Neural cell (in vitro differentiated cells): Measurements from ENCODE around the gene CCDC60. TPM values are rescaled to one million over a fixed set of nuclear protein-coding genes. Genes with fewer than 3 reads are reported as not detected.

Experiments
- H2AFZ ChIP-seq: fragments of 200-600, 300-800 bp; sonication (generic), shearing (Covaris generic); 2 replicates; pipeline ENCODE4 v1.6.0; 2014; ENCODE audit warnings: low read depth, mild to moderate bottlenecking, antibody characterized with exemption, low read length, moderate library complexity
- H3F3A ChIP-seq: fragments of 200-600 bp; shearing (Covaris generic); 2 replicates; pipeline ENCODE4 v1.6.1; 2016; ENCODE audit warnings: mild to moderate bottlenecking, moderate library complexity, mixed read lengths, antibody characterized with exemption, low read length; ENCODE audit not compliant: insufficient read depth, poor library complexity, severe bottlenecking
- H3K27ac ChIP-seq: fragments of 200-600, 300-800 bp; sonication (generic), shearing (Covaris generic); 2 replicates; pipeline ENCODE4 v1.5.1; 2014; ENCODE audit warnings: mild to moderate bottlenecking, low read length, moderate library complexity
- H3K27me3 ChIP-seq: fragments of 300-800, 200-600 bp; sonication (generic), shearing (Covaris generic); 2 replicates; pipeline ENCODE4 v1.6.0; 2014; ENCODE audit warnings: mild to moderate bottlenecking, low read depth, low read length, moderate library complexity; ENCODE audit not compliant: insufficient read depth
- H3K36me3 ChIP-seq: fragments of 300-800, 200-600 bp; sonication (generic), shearing (Covaris generic); 2 replicates; pipeline ENCODE4 v1.5.1; 2014; ENCODE audit warnings: mild to moderate bottlenecking, antibody characterized with exemption, low read length, moderate library complexity; ENCODE audit not compliant: insufficient read depth
- H3K4me2 ChIP-seq: fragments of 300-800, 200-600 bp; sonication (generic), shearing (Covaris generic); 2 replicates; pipeline ENCODE4 v1.6.0; 2014; ENCODE audit warnings: mild to moderate bottlenecking, low read length
- H3K4me3 ChIP-seq: fragments of 300-800, 200-600 bp; sonication (generic), shearing (Covaris generic); 2 replicates; pipeline ENCODE4 v1.5.1; 2014; ENCODE audit warnings: mild to moderate bottlenecking, low read length, moderate library complexity
- H3K79me2 ChIP-seq: fragments of 200-600 bp; shearing (Covaris generic); replicated peaks from 2 replicates; pipeline ENCODE4 v1.6.0; 2014; ENCODE audit warnings: mild to moderate bottlenecking, low read length, moderate library complexity; ENCODE audit not compliant: insufficient read depth
- H3K9ac ChIP-seq: fragments of 300-800, 200-600 bp; sonication (generic), shearing (Covaris generic); 2 replicates; pipeline ENCODE4 v1.6.1; 2016; ENCODE audit warnings: mild to moderate bottlenecking, low read length, mixed read lengths
- H3K9me2 ChIP-seq: fragments of 200-600 bp; shearing (Covaris generic); 2 replicates; pipeline ENCODE4 v1.6.1; 2016; ENCODE audit warnings: mild to moderate bottlenecking, low read length, mixed read lengths; ENCODE audit not compliant: insufficient read depth
- H3K9me3 ChIP-seq: fragments of 200-600, 300-800 bp; sonication (generic), shearing (Covaris generic); 2 replicates; pipeline ENCODE4 v1.6.1; 2016; ENCODE audit warnings: mild to moderate bottlenecking, mixed run types, low read length, moderate library complexity, mixed read lengths
- H4K20me1 ChIP-seq: fragments of 200-600 bp; shearing (Covaris generic); 2 replicates; pipeline ENCODE4 v1.6.1; 2016; ENCODE audit warnings: mild to moderate bottlenecking, mixed run types; ENCODE audit not compliant: insufficient read depth
- EP300 ChIP-seq: fragments of 450-650 bp; conservative IDR thresholded peaks from 2 replicates; pipeline ENCODE4 v1.6.1; 2014; ENCODE audit warnings: antibody characterized with exemption, mild to moderate bottlenecking, moderate library complexity; ENCODE audit not compliant: poor library complexity, severe bottlenecking
- EZH2 ChIP-seq: fragments of 200-600, 300-800 bp; shearing (Covaris generic), sonication (generic); IDR thresholded peaks from 2 replicates; pipeline ENCODE4 v1.6.1; 2014; ENCODE audit warnings: antibody characterized with exemption, low read length, borderline replicate concordance, mild to moderate bottlenecking; ENCODE audit not compliant: insufficient read depth, poor library complexity, severe bottlenecking
- MXI1 ChIP-seq: fragments of 450-650 bp; conservative IDR thresholded peaks from 2 replicates; pipeline ENCODE4 v1.6.1; 2014; ENCODE audit warnings: antibody characterized with exemption, mild to moderate bottlenecking; ENCODE audit not compliant: poor library complexity, severe bottlenecking
- POLR2AphosphoS5 ChIP-seq: IDR thresholded peaks from 2 replicates; pipeline ENCODE4 v1.6.1; 2012
- RAD21 ChIP-seq: fragments of 450-650 bp; conservative IDR thresholded peaks from 2 replicates; pipeline ENCODE4 v1.6.1; 2014; ENCODE audit warnings: antibody characterized with exemption, mild to moderate bottlenecking, moderate library complexity
- REST ChIP-seq: IDR thresholded peaks from 2 replicates; pipeline ENCODE4 v1.6.1; 2012; ENCODE audit warnings: borderline replicate concordance
- SMC3 ChIP-seq: fragments of 450-650 bp; conservative IDR thresholded peaks from 2 replicates; pipeline ENCODE4 v1.6.1; 2014; ENCODE audit warnings: antibody characterized with exemption, mild to moderate bottlenecking, moderate library complexity; ENCODE audit not compliant: poor library complexity
- TAF1 ChIP-seq: IDR thresholded peaks from 2 replicates; pipeline ENCODE4 v1.6.1; 2012; ENCODE audit warnings: low read depth
- polyA plus RNA-seq: library from polyadenylated mRNA; depleted of rRNA; stranded (reverse); fragments of >200 nt; gene quantifications from 2 replicates; pipeline ENCODE4 v1.2.3, GENCODE V29; 2014
- TF ChIP-seq, protein P1 (sequence below): fragments of 450-650 bp; IDR thresholded peaks from 2 replicates; pipeline ENCODE4 v1.5.1; 2014; ENCODE audit warnings: antibody characterized with exemption, mild to moderate bottlenecking, moderate library complexity; ENCODE audit not compliant: poor library complexity, severe bottlenecking

CCDC60 gene
- polyA plus RNA-seq, 1 donor from 2014 or later: not detected

DNA sequence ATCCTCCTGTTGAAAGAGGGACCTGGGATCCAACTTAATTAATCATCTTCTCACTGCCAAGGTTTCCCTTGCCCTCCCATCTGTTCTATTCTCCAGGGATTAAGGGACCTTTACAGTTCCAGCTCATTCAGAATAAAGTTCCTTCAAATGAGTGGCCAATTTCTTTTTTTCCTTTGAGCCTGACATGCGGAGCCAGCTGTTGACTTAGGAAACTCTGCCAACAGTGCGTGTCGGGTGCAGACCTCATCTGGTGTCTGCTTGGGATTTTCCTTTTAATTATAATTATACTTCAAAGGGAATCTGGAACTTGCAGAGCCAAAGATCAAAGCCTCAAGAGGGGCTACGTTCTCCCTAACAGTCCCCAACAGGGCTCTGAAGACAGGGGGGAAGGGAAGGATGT lies 64.8 kb downstream of the CCDC60 start:
- H2AFZ ChIP-seq: no peak overlapping the region
- no peaks in the 10 kb centered on the region for H3K9me3 ChIP-seq
- no peak overlapping the region for H3K4me3 ChIP-seq
- H3F3A ChIP-seq: no peaks in the 10 kb centered on the region
- H3K36me3 ChIP-seq: no peaks in the 10 kb centered on the region
- H3K79me2 ChIP-seq: no peaks in the 10 kb centered on the region
- H3K9ac ChIP-seq: no peak overlapping the region
- no peaks in the 10 kb centered on the region for H3K27me3 ChIP-seq
- H3K4me2 ChIP-seq: no peak overlapping the region
- no peak overlapping the region for H3K27ac ChIP-seq
- H3K9me2 ChIP-seq: no peaks in the 10 kb centered on the region
- no peaks in the 10 kb centered on the region for H4K20me1 ChIP-seq
- TF ChIP-seq SMC3: no peak
- TF ChIP-seq REST: no peak
- no peak for TF ChIP-seq EZH2
- no peak for TF ChIP-seq MXI1
- TF ChIP-seq POLR2AphosphoS5: no peak
- TF ChIP-seq TAF1: no peak
- TF ChIP-seq RAD21: no peak
- no peak for TF ChIP-seq EP300
- TF ChIP-seq, protein P1, sequence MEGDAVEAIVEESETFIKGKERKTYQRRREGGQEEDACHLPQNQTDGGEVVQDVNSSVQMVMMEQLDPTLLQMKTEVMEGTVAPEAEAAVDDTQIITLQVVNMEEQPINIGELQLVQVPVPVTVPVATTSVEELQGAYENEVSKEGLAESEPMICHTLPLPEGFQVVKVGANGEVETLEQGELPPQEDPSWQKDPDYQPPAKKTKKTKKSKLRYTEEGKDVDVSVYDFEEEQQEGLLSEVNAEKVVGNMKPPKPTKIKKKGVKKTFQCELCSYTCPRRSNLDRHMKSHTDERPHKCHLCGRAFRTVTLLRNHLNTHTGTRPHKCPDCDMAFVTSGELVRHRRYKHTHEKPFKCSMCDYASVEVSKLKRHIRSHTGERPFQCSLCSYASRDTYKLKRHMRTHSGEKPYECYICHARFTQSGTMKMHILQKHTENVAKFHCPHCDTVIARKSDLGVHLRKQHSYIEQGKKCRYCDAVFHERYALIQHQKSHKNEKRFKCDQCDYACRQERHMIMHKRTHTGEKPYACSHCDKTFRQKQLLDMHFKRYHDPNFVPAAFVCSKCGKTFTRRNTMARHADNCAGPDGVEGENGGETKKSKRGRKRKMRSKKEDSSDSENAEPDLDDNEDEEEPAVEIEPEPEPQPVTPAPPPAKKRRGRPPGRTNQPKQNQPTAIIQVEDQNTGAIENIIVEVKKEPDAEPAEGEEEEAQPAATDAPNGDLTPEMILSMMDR: no peak

GRCh38 chr12:119406308-119406707 lies 71.8 kb downstream of the CCDC60 start:
- Histone ChIP-seq H3K27me3 (no peaks in the 10 kb centered on the region), H3F3A (no peaks in the 10 kb centered on the region), H3K9ac (no peak overlapping the region), H4K20me1 (no peaks in the 10 kb centered on the region), H3K4me2 (no peak overlapping the region), H3K27ac (no peak overlapping the region), H3K4me3 (no peak overlapping the region), H3K36me3 (no peaks in the 10 kb centered on the region), H2AFZ (no peak overlapping the region), H3K9me2 (no peaks in the 10 kb centered on the region), H3K9me3 (no peaks in the 10 kb centered on the region), H3K79me2 (no peaks in the 10 kb centered on the region)
- TF ChIP-seq POLR2AphosphoS5 (no peak), EP300 (no peak), SMC3 (no peak), REST (no peak), RAD21 (no peak), TAF1 (no peak), EZH2 (no peak), MXI1 (no peak)
- TF ChIP-seq, protein P1: no peak
